HepG2 (cell line): ENCODE measurements around the gene RPS6KA5. TPM values are rescaled to one million over a fixed set of nuclear protein-coding genes. Genes with fewer than 3 reads are reported as not detected.

Experiments used
- ATAC-seq: fragments of 200-7000 bp; cut with Tn5 transposase; 3 replicates; pipeline ENCODE4 v1.9.1; 2020; ENCODE audit warnings: mild to moderate bottlenecking, moderate library complexity
- BruUV-seq: library from RNA; stranded (reverse); fragments of 400-500 nt; replicated peaks from 2 replicates; lab custom pipeline; 2021; lab: Mats Ljungman, UMichigan
- CTCF ChIA-PET: fragments of 300-600 bp; formaldehyde crosslinking; extraction: SDS; loops from one replicate; lab custom pipeline; 2021; ENCODE audit warnings: low total read pairs, inconsistent platforms, low intra/inter-chr PET ratio; lab: Yijun Ruan, JAX
- POLR2A ChIA-PET: fragments of 350-600 bp; sonication (Branson Sonifier 250); formaldehyde crosslinking; loops from one replicate; lab custom pipeline; 2020; ENCODE audit warnings: antibody characterized with exemption, inconsistent platforms; lab: Yijun Ruan, JAX
- DNase-seq: peaks from one replicate; pipeline ENCODE4 v3.0.0-alpha.2; 2015; ENCODE audit warnings: low spot score
- FAIRE-seq: peaks from 3 replicates; lab custom pipeline; 2011; peaks lifted over from hg19 to GRCh38; lab: Jason Lieb, UNC
- H2AFZ ChIP-seq: one replicate; pipeline ENCODE4 v1.6.1; 2011; ENCODE audit warnings: low read length, inconsistent platforms
- H3K27ac ChIP-seq: fragments of 300-600 bp; 3 replicates; pipeline ENCODE4 v1.8.0; 2011; ENCODE audit warnings: mixed run types, mild to moderate bottlenecking, mixed read lengths, low read length, inconsistent platforms; ENCODE audit not compliant: insufficient read depth; ENCODE audit errors: extremely low read length
- H3K27me3 ChIP-seq, 2 experiments: fragments of 200-600 bp in 1 of 2; 2 replicates in 1 of 2; 3 replicates in 1 of 2; pipeline versions ENCODE4 v1.6.0 to v1.8.0; 2011; ENCODE audit warnings: low read length in 2 of 2, mild to moderate bottlenecking in 2 of 2, moderate library complexity in 2 of 2, inconsistent platforms in 1 of 2; ENCODE audit not compliant: insufficient read depth in 2 of 2, control insufficient read depth in 1 of 2
- H3K36me3 ChIP-seq, 2 experiments: fragments of 200-600 bp in 1 of 2; replicated peaks in 1 of 2; 2 replicates in 1 of 2; 3 replicates in 1 of 2; pipeline versions ENCODE4 v1.5.1 to v1.8.0; 2011; ENCODE audit warnings: low read length in 2 of 2, inconsistent platforms in 1 of 2; ENCODE audit not compliant: insufficient read depth in 2 of 2, control insufficient read depth in 1 of 2
- H3K4me1 ChIP-seq: 2 replicates; pipeline ENCODE4 v1.5.1; 2012; ENCODE audit warnings: low read length, inconsistent platforms; ENCODE audit not compliant: insufficient read depth
- H3K4me2 ChIP-seq: 2 replicates; pipeline ENCODE4 v1.6.0; 2011; ENCODE audit warnings: low read depth, low read length, inconsistent platforms
- H3K4me3 ChIP-seq, 3 experiments: fragments of 200-600 bp in 1 of 3; sonication (generic), shearing (Covaris generic) in 1 of 3; replicated peaks in 1 of 3; 2 replicates each; pipeline ENCODE4 v1.5.1; 2011 to 2016; ENCODE audit warnings: low read length in 3 of 3, inconsistent platforms in 2 of 3, low read depth in 2 of 3, mild to moderate bottlenecking in 2 of 3, control low read depth in 1 of 3, mixed read lengths in 1 of 3; ENCODE audit not compliant: insufficient read depth in 1 of 3
- H3K79me2 ChIP-seq: one replicate; pipeline ENCODE4 v1.6.1; 2011; ENCODE audit warnings: low read length, inconsistent platforms; ENCODE audit not compliant: insufficient read depth
- H3K9ac ChIP-seq: 2 replicates; pipeline ENCODE4 v1.6.0; 2011; ENCODE audit warnings: mild to moderate bottlenecking, low read depth, low read length, inconsistent platforms; ENCODE audit not compliant: insufficient read depth
- H3K9me3 ChIP-seq: 2 replicates; pipeline ENCODE4 v1.5.1; 2012; ENCODE audit warnings: mild to moderate bottlenecking, low read length
- H4K20me1 ChIP-seq: 2 replicates; pipeline ENCODE4 v1.6.0; 2011; ENCODE audit warnings: inconsistent platforms, mild to moderate bottlenecking, low read length, moderate library complexity; ENCODE audit not compliant: insufficient read depth
- CHD2 ChIP-seq: IDR thresholded peaks from 2 replicates; pipeline ENCODE4 v1.6.1; 2011; ENCODE audit warnings: low read depth, low read length, improper control_type of control experiment
- DNMT1 ChIP-seq: sonication (generic); formaldehyde crosslinking; IDR thresholded peaks from 2 replicates; pipeline ENCODE4 v1.5.1; 2020; ENCODE audit warnings: mild to moderate bottlenecking, missing genetic modification reagents
- HOXA3 ChIP-seq: sonication (generic); formaldehyde crosslinking; IDR thresholded peaks from 2 replicates; pipeline ENCODE4 v1.5.0; 2020; ENCODE audit warnings: missing genetic modification reagents
- JUNB ChIP-seq: sonication (generic); formaldehyde crosslinking; IDR thresholded peaks from 2 replicates; pipeline ENCODE4 v1.8.0; 2022; ENCODE audit warnings: missing genetic modification reagents, mild to moderate bottlenecking, borderline replicate concordance
- KLF9 ChIP-seq: IDR thresholded peaks from 2 replicates; pipeline ENCODE4 v1.6.1; 2016; ENCODE audit warnings: low read depth
- PHF5A ChIP-seq: IDR thresholded peaks from one replicate; pipeline ENCODE4 v1.6.1; 2018; ENCODE audit warnings: low read depth, missing genetic modification reagents; ENCODE audit not compliant: unreplicated experiment
- SRY ChIP-seq: sonication (generic); formaldehyde crosslinking; IDR thresholded peaks from 2 replicates; pipeline ENCODE4 v1.8.0; 2022; ENCODE audit warnings: mild to moderate bottlenecking, missing genetic modification reagents
- TOPORS ChIP-seq: sonication (generic); formaldehyde crosslinking; IDR thresholded peaks from 2 replicates; pipeline ENCODE4 v1.8.0; 2023; ENCODE audit warnings: mild to moderate bottlenecking, missing genetic modification reagents
- ZFP36 ChIP-seq: fragments of 150-350 bp; IDR thresholded peaks from 2 replicates; pipeline ENCODE4 v1.6.1; 2018; ENCODE audit warnings: borderline replicate concordance, low read length, low read depth; ENCODE audit not compliant: partially characterized antibody
- ZNF274 ChIP-seq: sonication (generic); formaldehyde crosslinking; IDR thresholded peaks from 2 replicates; pipeline ENCODE4 v1.5.1; 2020; ENCODE audit warnings: mild to moderate bottlenecking, missing genetic modification reagents
- ZNF292 ChIP-seq: sonication (generic); formaldehyde crosslinking; IDR thresholded peaks from 2 replicates; pipeline ENCODE4 v1.8.1; 2022; ENCODE audit warnings: mild to moderate bottlenecking, low read depth, missing genetic modification reagents, borderline replicate concordance
- ZNF350 ChIP-seq: sonication (generic); formaldehyde crosslinking; IDR thresholded peaks from 2 replicates; pipeline ENCODE4 v1.4.0; 2020; ENCODE audit warnings: mild to moderate bottlenecking, low read depth, missing genetic modification reagents, borderline replicate concordance
- ZNF501 ChIP-seq: sonication (generic); formaldehyde crosslinking; IDR thresholded peaks from 2 replicates; pipeline ENCODE4 v1.5.1; 2020; ENCODE audit warnings: mild to moderate bottlenecking, moderate library complexity, missing genetic modification reagents
- ZNF549 ChIP-seq: sonication (generic); formaldehyde crosslinking; IDR thresholded peaks from 2 replicates; pipeline ENCODE4 v1.5.0; 2020; ENCODE audit warnings: missing genetic modification reagents
- ZNF678 ChIP-seq: sonication (generic); formaldehyde crosslinking; IDR thresholded peaks from 2 replicates; pipeline ENCODE4 v1.4.0; 2020; ENCODE audit warnings: mild to moderate bottlenecking, missing genetic modification reagents
- ZNF777 ChIP-seq: sonication (generic); formaldehyde crosslinking; IDR thresholded peaks from 2 replicates; pipeline ENCODE4 v1.4.0; 2020; ENCODE audit warnings: missing genetic modification reagents
- ZSCAN29 ChIP-seq: sonication (generic); formaldehyde crosslinking; conservative IDR thresholded peaks from 2 replicates; pipeline ENCODE4 v1.4.0; 2020; ENCODE audit warnings: mild to moderate bottlenecking, missing genetic modification reagents
- in situ Hi-C: cut with HindIII; loops from 2 replicates; pipeline ENCODE4 v1.10.0; 2017; ENCODE audit warnings: low pct_unique_long_range_greater_than_20kb; ENCODE audit not compliant: extremely low pct_ligation_motif_present
- intact Hi-C: fragments of 100-400 bp; cut with micrococcal nuclease; formaldehyde crosslinking; loops from one replicate; pipeline ENCODE4 v1.10.0; 2022; ENCODE audit not compliant: unreplicated experiment
- polyA plus RNA-seq, 8 experiments: library from polyadenylated mRNA; depleted of rRNA in 3 of 8; stranded (reverse) in 7 of 8; unstranded in 1 of 8; fragments of >200 nt; fragmentation: Illumina TruSeq in 4 of 8; extraction: Trizol in 4 of 8; gene quantifications; 2 replicates each; pipeline versions ENCODE4 v1.2.1 to v1.2.3, GENCODE V29; 2011 to 2016; ENCODE audit warnings: low read depth in 4 of 8, missing spikeins in 1 of 8, mixed read lengths in 1 of 8; ENCODE audit not compliant: insufficient read depth in 1 of 8
- total RNA-seq, 5 experiments: library from RNA; depleted of rRNA; stranded (reverse); fragments of >200 nt; fragmentation: Illumina TruSeq; extraction: Trizol; gene quantifications; 2 replicates each; pipeline ENCODE4 v1.2.3, GENCODE V29; 2016; ENCODE audit warnings: low read depth in 1 of 5
- TF ChIP-seq, protein P1 (sequence below): sonication (generic); formaldehyde crosslinking; IDR thresholded peaks from 2 replicates; pipeline ENCODE4 v1.9.0; 2021; ENCODE audit warnings: mild to moderate bottlenecking, missing genetic modification reagents
- TF ChIP-seq, protein P2 (sequence below): sonication (generic); formaldehyde crosslinking; IDR thresholded peaks from 2 replicates; pipeline ENCODE4 v1.4.0; 2020; ENCODE audit warnings: missing genetic modification reagents, mild to moderate bottlenecking, borderline replicate concordance

The RPS6KA5 gene
- total and polyA plus RNA-seq, 2 of the 13 experiments (the other 11 are each of a cell fraction or from before 2014, with no cell fraction given): 0.50 to 0.58 TPM

DNA sequence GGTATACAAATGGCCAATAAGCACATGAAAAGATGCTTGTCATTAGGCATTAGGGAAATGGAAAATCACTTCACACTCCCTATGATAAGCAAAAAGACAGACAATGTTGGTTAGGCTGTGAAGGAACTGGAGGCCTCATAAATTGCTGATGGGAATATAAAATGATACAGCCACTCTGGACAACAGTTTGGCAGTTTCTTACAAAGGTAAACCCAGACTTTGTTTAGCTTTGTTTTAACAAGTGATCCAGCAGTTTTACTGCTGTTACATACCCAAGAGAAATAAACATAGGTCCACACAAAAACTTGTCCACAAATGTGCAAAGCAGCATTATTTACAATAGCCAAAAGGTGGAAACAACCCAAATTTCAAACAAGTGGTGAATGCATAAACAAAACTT, 5.4 kb downstream of the RPS6KA5 start:
- FAIRE-seq: no peak
- intact Hi-C loops: no loop called here

More for the DNA sequence above, 5.4 kb downstream of the RPS6KA5 start:
- Histone ChIP-seq H3K36me3 (no peaks in the 10 kb centered on the region), H3K9ac (no peak overlapping the region), H3K27ac (no peak overlapping the region), H3K4me2 (no peak overlapping the region), H3K4me1 (peaks cover 17% of the 10 kb centered on the region), H3K9me3 (no peaks in the 10 kb centered on the region), H3K27me3 (no peaks in the 10 kb centered on the region), H2AFZ (no peak overlapping the region), H4K20me1 (no peaks in the 10 kb centered on the region), H3K79me2 (no peaks in the 10 kb centered on the region), H3K4me3 (no peak overlapping the region)
- no TSS peak for BruUV-seq
- POLR2A ChIA-PET: no interaction called here
- TF ChIP-seq ZFP36: no peak
- TF ChIP-seq SRY (CRISPR knock-in tag): no peak
- TF ChIP-seq JUNB (CRISPR knock-in tag): no peak
- TF ChIP-seq ZNF678 (CRISPR knock-in tag): no peak
- no peak for TF ChIP-seq TOPORS (CRISPR knock-in tag)
- TF ChIP-seq ZSCAN29 (CRISPR knock-in tag): no peak
- no peak for TF ChIP-seq ZNF274 (CRISPR knock-in tag)
- TF ChIP-seq CHD2: no peak
- no peak for TF ChIP-seq ZNF777 (CRISPR knock-in tag)
- TF ChIP-seq, protein P1, sequence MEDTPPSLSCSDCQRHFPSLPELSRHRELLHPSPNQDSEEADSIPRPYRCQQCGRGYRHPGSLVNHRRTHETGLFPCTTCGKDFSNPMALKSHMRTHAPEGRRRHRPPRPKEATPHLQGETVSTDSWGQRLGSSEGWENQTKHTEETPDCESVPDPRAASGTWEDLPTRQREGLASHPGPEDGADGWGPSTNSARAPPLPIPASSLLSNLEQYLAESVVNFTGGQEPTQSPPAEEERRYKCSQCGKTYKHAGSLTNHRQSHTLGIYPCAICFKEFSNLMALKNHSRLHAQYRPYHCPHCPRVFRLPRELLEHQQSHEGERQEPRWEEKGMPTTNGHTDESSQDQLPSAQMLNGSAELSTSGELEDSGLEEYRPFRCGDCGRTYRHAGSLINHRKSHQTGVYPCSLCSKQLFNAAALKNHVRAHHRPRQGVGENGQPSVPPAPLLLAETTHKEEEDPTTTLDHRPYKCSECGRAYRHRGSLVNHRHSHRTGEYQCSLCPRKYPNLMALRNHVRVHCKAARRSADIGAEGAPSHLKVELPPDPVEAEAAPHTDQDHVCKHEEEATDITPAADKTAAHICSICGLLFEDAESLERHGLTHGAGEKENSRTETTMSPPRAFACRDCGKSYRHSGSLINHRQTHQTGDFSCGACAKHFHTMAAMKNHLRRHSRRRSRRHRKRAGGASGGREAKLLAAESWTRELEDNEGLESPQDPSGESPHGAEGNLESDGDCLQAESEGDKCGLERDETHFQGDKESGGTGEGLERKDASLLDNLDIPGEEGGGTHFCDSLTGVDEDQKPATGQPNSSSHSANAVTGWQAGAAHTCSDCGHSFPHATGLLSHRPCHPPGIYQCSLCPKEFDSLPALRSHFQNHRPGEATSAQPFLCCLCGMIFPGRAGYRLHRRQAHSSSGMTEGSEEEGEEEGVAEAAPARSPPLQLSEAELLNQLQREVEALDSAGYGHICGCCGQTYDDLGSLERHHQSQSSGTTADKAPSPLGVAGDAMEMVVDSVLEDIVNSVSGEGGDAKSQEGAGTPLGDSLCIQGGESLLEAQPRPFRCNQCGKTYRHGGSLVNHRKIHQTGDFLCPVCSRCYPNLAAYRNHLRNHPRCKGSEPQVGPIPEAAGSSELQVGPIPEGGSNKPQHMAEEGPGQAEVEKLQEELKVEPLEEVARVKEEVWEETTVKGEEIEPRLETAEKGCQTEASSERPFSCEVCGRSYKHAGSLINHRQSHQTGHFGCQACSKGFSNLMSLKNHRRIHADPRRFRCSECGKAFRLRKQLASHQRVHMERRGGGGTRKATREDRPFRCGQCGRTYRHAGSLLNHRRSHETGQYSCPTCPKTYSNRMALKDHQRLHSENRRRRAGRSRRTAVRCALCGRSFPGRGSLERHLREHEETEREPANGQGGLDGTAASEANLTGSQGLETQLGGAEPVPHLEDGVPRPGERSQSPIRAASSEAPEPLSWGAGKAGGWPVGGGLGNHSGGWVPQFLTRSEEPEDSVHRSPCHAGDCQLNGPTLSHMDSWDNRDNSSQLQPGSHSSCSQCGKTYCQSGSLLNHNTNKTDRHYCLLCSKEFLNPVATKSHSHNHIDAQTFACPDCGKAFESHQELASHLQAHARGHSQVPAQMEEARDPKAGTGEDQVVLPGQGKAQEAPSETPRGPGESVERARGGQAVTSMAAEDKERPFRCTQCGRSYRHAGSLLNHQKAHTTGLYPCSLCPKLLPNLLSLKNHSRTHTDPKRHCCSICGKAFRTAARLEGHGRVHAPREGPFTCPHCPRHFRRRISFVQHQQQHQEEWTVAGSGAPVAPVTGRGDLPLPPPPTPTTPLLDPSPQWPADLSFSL: no peak
- TF ChIP-seq, protein P2, sequence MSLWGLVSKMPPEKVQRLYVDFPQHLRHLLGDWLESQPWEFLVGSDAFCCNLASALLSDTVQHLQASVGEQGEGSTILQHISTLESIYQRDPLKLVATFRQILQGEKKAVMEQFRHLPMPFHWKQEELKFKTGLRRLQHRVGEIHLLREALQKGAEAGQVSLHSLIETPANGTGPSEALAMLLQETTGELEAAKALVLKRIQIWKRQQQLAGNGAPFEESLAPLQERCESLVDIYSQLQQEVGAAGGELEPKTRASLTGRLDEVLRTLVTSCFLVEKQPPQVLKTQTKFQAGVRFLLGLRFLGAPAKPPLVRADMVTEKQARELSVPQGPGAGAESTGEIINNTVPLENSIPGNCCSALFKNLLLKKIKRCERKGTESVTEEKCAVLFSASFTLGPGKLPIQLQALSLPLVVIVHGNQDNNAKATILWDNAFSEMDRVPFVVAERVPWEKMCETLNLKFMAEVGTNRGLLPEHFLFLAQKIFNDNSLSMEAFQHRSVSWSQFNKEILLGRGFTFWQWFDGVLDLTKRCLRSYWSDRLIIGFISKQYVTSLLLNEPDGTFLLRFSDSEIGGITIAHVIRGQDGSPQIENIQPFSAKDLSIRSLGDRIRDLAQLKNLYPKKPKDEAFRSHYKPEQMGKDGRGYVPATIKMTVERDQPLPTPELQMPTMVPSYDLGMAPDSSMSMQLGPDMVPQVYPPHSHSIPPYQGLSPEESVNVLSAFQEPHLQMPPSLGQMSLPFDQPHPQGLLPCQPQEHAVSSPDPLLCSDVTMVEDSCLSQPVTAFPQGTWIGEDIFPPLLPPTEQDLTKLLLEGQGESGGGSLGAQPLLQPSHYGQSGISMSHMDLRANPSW (CRISPR knock-in tag): no peak
- no peak for TF ChIP-seq ZNF292
- TF ChIP-seq HOXA3: no peak
- TF ChIP-seq DNMT1 (CRISPR knock-in tag): no peak
- TF ChIP-seq PHF5A (CRISPR knock-in tag): no peak
- TF ChIP-seq KLF9 (CRISPR knock-in tag): no peak
- no peak for TF ChIP-seq ZNF350 (CRISPR knock-in tag)
- TF ChIP-seq ZNF501 (CRISPR knock-in tag): no peak
- TF ChIP-seq ZNF549 (CRISPR knock-in tag): no peak
- in situ Hi-C loops: no loop called here
- CTCF ChIA-PET: no interaction called here
- DNase-seq (no peak), ATAC-seq (no peak)
